ENCODE measurements around the gene AVPR1B.

GRCh38 chr1:206082831-206083695 is 34.1 kb downstream of the AVPR1B start:
- TF ChIP-seq CTCF (IDR thresholded peaks at IDR 0.05), result no peak
- TF ChIP-seq POLR2AphosphoS5 (IDR thresholded peaks at IDR 0.05; ENCODE audit: low read depth, low read length), result no peak
